GM19438 (cell line): ENCODE measurements around the gene TBCE.

Experiments used
- ATAC-seq: cut with Tn5 transposase; IDR thresholded peaks from one replicate; pipeline ENCODE4 v1.9.1; 2021; ENCODE audit warnings: low read depth; ENCODE audit not compliant: unreplicated experiment

Gene TBCE, protein sequence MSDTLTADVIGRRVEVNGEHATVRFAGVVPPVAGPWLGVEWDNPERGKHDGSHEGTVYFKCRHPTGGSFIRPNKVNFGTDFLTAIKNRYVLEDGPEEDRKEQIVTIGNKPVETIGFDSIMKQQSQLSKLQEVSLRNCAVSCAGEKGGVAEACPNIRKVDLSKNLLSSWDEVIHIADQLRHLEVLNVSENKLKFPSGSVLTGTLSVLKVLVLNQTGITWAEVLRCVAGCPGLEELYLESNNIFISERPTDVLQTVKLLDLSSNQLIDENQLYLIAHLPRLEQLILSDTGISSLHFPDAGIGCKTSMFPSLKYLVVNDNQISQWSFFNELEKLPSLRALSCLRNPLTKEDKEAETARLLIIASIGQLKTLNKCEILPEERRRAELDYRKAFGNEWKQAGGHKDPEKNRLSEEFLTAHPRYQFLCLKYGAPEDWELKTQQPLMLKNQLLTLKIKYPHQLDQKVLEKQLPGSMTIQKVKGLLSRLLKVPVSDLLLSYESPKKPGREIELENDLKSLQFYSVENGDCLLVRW

DNA sequence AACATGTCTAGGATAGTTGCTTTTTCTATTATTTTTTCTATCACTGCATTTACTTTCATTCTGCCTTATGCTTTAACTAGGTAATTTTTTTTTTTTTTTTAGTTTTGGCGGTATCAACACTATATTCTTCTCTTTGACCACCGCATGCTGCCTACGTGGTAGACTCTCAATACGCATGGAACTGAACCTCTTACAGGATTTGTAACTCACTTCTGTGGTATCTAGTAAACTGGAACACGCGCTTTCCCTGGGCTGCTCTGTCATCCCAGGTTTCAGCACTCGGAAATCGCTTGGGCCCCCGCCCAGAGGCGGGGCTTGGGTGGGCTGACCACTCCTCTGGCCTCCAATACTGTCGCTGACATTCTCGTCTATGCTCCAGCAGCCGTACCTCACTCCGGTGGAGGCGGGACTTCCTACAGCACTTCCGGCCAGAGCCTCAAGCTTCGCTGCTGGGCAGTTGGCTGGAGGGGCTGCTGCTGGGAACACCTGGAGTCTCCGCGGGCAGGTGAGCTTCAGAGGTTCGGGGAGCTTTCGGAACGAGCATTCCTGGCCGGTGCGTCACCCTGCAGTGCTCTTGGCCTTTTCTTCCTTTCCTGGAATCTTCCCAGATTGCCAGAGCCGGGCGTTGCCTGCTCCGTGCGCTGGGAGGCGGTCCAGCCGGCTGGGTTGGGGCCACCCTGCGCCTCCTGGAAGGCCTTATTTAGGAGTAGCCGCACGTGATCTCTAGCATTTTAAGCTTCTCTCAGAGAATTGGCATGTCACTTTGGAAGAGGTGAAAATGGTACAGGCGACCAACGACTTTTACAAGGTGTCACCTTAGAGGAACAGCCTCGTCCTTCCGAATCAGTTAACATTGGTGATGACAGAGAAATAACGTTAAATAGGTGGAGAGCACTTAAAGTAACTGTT lies at the start of gene TBCE:
TSS of gene TBCE (plus strand) at position 428 of the 909 bp plus-strand sequence. CDS start 12,623 bp downstream, outside the sequence.
- peak; percentile 100 for ATAC-seq

DNA sequence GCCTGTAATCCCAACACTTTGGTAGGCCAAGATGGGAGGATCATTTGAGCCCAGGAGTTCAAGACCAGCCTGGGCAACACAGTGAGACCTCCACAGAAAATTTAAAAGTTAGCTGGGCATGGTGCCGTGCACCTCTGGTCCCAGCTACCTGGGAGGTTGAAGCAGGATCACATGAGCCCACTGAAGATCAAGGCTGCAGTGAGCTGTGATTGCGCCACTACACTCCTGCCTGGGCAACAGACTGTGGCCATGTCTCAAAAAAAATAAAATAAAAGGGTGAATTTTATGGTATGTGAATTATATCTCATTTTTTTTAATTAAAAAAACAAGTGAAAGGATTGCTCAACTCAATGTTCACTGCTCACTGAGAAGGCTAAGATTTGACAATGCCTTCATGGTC lies 48.0 kb upstream of the TBCE start:
- ATAC-seq = no peak

DNA sequence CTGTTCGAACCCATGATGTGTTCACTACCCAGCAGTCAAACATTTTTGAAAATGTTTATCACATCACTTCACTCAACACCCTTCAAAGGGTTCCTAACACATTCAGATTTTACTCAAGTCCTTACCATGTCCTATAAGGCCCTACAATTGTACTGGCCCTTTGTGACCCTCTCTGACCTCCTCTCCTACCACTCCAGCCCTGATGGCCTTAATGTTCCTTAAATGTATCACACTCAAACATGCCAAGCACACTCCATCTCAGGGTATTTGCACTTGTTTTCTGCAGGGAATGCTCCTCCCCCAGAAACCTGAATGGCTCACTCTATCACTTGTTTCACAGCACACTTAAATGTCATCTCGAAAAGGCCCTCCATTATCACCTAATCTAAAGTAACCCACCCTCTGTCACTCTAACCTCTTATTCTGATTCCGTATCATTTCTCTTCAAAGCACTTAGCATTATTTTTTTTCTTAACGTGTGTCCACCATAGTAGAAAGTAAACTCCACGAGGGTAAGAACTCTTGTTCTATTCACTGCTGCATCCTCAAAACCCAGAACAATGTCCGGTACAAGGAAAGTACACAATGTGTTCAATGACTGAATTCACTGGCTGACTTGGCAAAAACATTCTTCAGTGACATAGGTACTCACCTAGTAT lies 46.6 kb upstream of the TBCE start:
- no peak for ATAC-seq

GRCh38 chr1:235324296-235324695 lies 42.9 kb upstream of the TBCE start:
- no peak for ATAC-seq

GRCh38 chr1:235325139-235325538 lies 42.1 kb upstream of the TBCE start:
- ATAC-seq = no peak

DNA sequence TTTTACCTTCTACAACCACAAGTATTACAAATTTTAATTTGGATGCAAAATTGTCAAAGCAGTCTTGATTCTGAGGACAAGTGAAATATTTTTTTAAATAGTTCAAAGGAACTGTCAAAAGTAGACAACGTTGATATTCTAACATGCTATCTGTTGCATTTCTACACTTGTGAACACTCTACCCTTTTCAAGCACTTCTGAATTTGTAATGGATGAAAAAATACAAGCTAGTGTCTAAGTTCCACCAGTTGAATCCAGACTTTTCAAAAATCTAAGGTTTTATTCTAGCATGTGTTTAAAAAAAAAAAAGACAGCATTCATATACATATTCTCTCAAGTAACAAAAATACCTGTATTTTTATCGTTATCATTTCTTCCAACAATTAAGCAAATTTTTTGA lies 41.4 kb upstream of the TBCE start:
- ATAC-seq = no peak

DNA sequence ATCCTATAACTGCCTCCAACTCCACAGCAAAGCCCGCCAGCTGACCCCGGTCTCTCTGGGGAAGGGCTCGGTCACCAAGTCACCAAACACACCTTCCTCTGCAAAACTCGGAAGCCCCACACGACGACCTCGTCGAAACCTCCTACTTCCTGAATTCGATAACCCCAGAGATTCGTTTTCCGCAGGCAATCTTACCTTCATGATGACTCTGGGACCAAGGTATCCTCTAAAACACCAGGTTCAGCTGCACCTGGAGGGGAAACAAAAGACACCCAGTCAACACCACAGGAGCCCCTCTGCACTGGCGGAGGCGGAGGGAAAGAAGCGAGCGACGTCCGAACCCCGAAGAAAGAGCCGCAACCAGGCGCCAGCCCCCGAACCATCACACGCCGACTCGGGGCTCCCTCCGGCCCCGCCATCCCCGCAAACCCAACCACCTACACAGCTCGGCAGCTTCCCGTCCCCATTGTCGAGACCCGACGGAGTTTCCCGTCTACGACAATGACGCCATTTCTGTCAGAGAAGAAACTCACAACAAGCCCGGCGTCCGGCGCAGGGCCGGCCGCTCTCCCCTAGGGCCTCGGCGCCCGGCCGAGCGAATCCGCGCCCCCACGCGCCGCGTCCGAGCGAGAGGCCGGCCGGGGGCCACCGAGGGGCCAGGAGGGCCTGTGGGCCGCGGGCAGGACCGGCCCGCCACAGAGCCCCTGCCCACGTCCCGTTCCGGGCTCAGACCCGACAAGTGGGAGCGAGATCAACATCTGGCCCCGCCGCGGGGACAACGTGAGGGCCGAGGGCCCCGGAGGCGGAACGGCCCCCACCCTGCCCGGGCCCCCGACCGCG lies 40.3 kb upstream of the TBCE start:
- no peak for ATAC-seq

DNA sequence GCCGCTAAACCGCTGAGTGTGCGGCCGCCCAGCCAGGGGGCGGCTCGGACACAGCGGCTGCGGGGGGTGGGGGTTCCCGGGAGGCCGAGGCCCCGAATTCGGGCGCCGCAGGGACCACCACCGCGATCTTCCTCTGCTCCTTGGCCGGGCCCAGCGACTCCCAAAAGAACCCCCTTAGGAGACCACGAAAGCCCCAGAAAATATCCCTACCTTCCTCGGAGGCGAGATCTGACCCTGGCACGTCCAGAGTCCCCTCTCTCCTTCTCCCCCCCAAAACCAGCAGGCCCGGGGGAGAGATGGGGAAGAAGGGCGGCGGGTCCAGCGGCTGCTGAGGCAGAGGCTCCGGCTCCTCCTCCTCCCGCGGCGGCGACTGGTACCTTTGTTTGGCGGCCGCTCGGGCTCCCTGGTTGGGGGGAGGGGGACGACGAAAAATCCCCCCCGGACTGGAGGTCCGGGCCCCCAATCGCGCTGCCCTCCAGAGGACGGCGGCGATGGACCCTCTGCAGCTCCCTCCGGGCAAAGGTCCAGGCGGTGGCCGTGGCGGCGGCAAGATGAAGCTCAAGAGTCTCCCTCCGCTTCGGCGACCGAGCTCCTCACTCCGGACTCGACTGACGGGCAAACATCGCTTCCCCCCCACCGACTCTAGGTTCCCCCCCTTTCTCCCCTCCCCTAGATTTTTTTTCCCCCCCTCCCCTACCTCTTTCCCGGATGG lies 39.5 kb upstream of the TBCE start, which contains the start of gene ARID4B:
TSS of gene ARID4B (minus strand) at position 621 of the 712 bp plus-strand sequence. CDS start 1,260 bp downstream, outside the sequence.
- ATAC-seq = peak; percentile 11

GRCh38 chr1:235328271-235329138 lies 38.7 kb upstream of the TBCE start, which contains the start of gene GGPS1:
Gene GGPS1 (plus strand): TSS chr1:235328570. CDS start chr1:235335265, 6,695 bp downstream.
- ATAC-seq = peak; percentile 59

DNA sequence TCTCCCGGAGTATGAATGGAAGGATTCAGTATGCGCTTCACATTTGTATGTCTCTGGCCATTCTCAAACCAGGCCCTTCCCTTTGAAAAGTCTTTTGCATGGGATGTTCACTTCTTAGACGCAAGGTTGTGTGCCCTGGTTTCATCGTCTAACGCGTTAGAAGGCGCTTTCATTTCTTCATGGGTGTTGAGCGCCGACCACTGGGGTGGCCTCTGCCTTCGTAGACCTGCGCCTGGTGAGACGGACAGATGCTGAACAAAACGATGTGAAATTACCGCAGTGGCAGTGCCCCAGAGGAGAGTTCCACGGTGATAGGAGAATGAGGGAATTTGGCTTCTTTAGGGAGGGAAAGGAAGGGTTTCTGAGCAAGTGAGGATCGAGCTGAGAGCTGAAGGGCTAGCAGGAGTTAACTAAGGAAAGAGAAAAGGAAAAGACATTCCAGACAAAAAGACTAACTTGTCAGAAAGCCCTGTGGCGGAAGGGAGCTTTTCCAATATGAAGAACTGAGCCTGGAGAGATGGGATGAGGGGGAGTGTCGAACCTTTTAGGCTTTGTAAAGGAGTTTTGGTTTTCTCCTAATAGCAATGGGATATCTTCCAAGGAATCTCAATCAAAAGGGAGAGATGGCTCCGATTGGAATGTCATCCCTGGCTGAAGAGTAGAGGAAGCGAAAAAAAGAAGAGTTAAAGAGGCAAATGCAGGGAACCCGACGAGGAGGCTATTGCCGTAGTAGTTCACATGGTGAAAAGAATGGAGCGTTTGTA lies 37.9 kb upstream of the TBCE start:
- no peak for ATAC-seq

GRCh38 chr1:235330918-235331285 lies 36.3 kb upstream of the TBCE start:
- ATAC-seq = no peak

DNA sequence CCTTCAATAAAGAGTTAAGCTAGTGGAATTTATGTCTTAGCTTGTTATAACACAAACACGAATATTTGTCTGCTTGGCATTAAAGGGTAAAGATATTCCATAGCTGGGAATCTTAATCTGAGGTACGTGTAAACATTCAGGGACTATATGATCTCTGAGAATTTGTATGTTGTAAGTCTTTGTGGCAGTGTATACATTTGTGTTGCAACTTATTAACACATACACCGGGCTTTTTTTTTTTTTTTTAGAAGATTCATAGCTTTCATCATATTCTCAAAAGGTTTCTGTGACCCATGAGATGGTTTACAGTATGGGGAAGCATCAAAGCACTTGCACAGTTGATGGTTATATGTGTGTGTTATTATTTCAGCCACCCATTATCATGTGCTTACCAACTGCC lies 35.8 kb upstream of the TBCE start:
- ATAC-seq = no peak

DNA sequence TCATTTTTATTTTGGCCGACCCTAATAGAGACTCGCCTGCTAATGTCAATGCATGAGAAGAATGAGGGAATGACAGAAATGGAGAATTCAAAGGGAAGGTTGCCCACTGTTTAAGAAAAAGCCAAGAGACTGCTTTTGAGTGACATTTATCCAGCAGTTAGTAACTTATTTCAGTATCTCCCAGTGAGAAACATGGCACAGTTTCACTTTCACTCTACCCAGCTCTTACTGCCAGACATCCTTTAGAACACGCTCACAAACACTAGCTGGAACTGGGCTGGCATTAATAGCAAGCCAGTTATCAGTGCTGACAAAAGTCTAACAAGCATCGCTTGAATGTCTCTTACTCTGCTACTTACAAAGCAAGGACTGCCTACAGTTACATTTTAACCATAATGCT lies 30.3 kb upstream of the TBCE start:
- ATAC-seq = no peak

GRCh38 chr1:235339746-235340145 lies 27.5 kb upstream of the TBCE start:
- no peak for ATAC-seq

- ATAC-seq = no peak
Observed at GRCh38 chr1:235341334-235341733, 25.9 kb upstream of the TBCE start.

DNA sequence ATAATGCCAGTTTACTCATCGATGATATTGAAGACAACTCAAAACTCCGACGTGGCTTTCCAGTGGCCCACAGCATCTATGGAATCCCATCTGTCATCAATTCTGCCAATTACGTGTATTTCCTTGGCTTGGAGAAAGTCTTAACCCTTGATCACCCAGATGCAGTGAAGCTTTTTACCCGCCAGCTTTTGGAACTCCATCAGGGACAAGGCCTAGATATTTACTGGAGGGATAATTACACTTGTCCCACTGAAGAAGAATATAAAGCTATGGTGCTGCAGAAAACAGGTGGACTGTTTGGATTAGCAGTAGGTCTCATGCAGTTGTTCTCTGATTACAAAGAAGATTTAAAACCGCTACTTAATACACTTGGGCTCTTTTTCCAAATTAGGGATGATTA lies 25.2 kb upstream of the TBCE start:
- ATAC-seq = no peak

- ATAC-seq = no peak
Observed at GRCh38 chr1:235342471-235342870, 24.8 kb upstream of the TBCE start.
